Stimulated activated CD4-positive, alpha-beta T cell treated with anti-CD3 and anti-CD28 coated beads, Interleukin-2, amount 100 ng/mL, for 48 hours (primary cell): Measurements from ENCODE around the gene PLAU.
A peak's percentile ranks its signal among the peaks of the same experiment; 100 is the strongest.
"Not testable (repeated sequence)": the region's sequence is repeated elsewhere in the genome, so short reads cannot be mapped to it uniquely, and the experiment has no call there.

Experiments
- DNase-seq, 2 donors: peaks; one replicate each; pipeline ENCODE4 v3.0.0-alpha.2; 2020

The PLAU gene

DNA sequence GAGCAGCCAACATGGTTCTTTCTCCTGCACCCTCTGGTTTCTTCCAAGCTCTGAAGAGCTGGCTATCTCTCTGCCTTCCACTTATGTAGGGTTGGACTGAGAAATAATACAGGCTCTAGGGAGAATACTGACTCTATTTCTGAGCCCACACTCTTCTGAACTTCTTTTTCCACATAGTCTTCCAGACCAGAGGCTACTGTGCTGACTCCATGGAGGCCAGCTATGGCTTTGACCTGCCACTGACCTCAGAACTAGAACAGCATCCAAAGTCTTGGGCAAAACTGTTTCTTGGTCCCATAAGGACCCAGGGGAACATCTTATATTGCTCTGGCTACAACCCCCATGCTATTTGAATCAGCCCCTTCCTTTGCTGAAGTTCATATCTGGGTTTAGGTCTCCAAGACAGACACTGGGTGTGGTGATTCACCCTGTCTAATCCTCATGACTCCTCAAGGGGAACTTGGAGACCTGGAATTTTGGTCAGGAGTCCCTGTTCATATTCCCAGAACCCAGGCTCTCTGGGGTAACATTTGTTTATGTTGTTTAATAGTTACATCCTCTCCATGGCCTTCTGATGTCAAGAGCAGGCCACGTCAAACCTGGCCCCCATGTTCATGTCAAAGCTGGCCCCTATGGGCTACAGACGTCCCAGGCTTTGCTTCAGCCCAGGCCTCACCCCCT, 12.1 kb upstream of the PLAU start:
- no peak for DNase-seq

GRCh38 chr10:73899423-73899822, 11.5 kb upstream of the PLAU start:
- no peak for DNase-seq

DNA sequence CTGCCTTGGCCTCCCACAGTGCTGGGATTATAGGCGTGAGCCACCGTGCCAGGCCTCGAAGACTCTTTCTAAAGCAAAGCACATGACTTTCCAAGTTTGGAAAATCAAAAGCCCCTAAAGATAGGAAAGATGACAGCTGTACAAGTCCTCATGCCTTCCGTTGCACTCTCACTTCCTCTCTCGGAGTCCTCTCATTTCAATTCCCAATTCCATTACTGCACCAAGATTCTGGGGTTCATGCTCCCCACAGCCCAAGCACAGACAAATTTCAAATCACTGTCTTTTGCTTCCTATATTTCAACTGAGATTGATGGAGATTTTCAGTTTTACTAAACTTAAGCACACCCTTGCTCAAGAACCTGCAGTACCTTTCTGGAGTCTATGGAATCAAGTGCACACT, 10.9 kb upstream of the PLAU start:
- DNase-seq: no peak

DNA sequence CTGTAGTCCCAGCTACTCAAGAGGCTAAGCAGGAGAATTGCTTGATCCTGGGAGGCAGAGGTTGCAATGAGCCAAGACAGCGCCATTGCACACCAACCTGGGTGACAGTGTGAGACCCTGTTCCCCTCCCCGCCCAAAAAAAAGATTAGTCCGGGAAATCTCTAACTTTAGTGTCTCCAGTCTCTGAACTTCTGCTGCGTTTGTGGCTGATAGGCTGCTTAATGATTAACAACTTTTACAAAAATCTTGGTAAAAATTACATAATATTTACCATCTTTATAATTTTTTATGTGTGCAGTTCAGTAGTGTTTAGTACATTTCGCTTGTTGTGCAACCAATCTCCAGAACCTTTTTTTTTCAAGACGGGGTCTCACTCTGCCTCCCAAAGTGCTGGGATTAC, 9.7 kb upstream of the PLAU start:
- DNase-seq: no peak

GRCh38 chr10:73902351-73902750, 8.6 kb upstream of the PLAU start:
- DNase-seq: no peak

GRCh38 chr10:73905256-73906020, 5.5 kb upstream of the PLAU start:
- DNase-seq: no peak

- DNase-seq: no peak
These were observed 4.1 kb upstream of the PLAU start for GRCh38 chr10:73906524-73907447.

- DNase-seq: no peak
These were observed 3.0 kb upstream of the PLAU start for GRCh38 chr10:73907841-73908517.

GRCh38 chr10:73908853-73909539, 1.9 kb upstream of the PLAU start:
- peak in 1 of 2 donors; percentile 40 for DNase-seq

DNA sequence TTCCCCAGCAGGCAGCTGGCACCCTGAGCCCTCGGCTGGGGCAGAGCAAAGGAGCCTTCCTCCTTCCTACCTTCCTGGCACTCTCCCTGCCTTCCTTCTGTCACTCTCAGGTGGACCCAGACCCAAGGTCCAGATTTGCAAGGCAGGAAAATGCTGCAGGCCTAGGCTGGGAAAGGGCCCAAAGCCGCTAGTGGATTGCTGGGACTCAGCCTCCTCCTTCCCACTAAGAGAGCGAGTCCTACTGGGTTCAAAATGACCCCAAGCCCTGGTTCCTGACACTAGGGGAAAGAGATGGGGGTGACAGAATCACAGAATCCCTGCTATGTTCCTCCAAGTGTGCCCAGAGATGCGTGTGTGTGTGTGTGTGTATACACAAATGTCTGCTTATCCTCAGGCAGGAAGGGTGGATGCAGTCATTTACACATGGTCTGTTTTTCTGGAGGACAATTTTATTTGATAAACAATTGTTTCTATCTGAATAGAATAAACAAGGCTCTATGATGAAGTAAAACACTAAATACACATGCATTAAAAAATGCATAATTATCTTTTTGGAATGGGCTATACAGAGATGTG, 1.3 kb upstream of the PLAU start:
- no peak for DNase-seq

GRCh38 chr10:73910401-73910763, 550 bp upstream of the PLAU start:
- no peak for DNase-seq

GRCh38 chr10:73911553-73912004, 647 bp downstream of the PLAU start:
- no peak for DNase-seq

DNA sequence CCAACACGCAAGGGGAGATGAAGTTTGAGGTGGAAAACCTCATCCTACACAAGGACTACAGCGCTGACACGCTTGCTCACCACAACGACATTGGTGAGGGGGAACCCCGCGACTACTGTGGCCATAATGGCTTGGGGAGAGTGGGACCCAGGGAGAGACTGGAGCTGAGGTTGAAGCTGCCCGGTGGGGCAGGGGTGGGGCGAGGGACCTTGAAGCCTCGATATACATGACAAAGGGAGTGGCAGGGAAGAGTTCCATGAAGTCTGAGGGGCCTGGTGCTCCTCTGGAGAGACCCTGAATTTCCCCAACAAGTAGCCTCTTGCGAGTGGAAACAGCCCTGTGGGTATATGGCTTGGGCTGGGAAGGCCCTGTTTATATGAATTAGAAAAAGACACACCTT, 3.1 kb downstream of the PLAU start:
- no peak for DNase-seq

DNA sequence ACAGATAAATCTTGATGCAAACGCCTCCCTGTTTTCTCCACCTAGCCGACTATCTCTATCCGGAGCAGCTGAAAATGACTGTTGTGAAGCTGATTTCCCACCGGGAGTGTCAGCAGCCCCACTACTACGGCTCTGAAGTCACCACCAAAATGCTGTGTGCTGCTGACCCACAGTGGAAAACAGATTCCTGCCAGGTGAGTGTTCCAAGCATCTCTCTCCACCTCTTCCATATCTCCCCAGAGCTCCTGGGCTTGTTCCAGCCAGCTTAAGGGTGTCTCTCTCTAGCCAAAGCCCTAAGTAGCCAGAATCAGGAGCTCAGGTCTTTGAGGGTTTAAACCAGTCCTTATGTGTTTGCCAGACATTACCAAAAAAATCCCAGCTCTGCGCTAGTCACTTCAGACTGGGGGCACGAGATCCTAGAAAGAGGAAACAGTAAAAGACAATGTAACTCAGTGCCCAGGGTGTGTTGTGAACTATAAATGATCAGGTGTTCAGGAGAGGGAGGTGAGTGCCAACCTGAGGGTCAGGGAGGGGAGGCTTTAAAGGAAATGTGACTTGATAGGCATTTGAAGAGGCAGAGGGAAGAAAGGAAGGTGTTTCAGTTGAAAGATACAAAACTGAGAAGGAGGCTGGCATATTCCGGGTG, 4.4 kb downstream of the PLAU start:
- DNase-seq: no peak

DNA sequence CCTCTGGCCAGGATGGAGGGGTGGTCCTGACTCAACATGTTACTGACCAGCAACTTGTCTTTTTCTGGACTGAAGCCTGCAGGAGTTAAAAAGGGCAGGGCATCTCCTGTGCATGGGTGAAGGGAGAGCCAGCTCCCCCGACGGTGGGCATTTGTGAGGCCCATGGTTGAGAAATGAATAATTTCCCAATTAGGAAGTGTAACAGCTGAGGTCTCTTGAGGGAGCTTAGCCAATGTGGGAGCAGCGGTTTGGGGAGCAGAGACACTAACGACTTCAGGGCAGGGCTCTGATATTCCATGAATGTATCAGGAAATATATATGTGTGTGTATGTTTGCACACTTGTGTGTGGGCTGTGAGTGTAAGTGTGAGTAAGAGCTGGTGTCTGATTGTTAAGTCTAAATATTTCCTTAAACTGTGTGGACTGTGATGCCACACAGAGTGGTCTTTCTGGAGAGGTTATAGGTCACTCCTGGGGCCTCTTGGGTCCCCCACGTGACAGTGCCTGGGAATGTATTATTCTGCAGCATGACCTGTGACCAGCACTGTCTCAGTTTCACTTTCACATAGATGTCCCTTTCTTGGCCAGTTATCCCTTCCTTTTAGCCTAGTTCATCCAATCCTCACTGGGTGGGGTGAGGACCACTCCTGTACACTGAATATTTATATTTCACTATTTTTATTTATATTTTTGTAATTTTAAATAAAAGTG, 6.0 kb downstream of the PLAU start:
- no peak for DNase-seq

GRCh38 chr10:73917566-73918305, 6.8 kb downstream of the PLAU start:
- DNase-seq: no peak

DNA sequence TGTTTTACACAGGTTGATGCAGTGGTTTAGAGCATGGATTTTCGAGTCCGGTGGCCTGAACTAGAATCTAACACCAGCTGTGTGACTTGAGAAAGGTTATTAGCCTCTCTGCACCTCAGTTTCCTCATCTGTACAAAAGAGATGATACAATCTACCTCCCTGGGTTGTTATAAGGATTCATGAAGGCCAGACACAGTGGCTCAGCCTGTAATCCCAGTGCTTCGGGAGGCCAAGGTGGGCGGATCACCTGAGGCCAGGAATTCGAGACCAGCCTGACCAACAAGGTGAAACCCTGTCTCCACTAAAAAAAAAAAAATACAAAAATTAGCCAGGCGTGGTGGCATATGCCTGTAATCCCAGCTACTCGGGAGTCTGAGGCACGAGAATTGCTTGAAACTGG, 8.5 kb downstream of the PLAU start:
- not testable (repeated sequence) for DNase-seq

- DNase-seq: no peak
These were observed 9.2 kb downstream of the PLAU start for GRCh38 chr10:73920089-73920488.

GRCh38 chr10:73922007-73922863, 11.3 kb downstream of the PLAU start:
- DNase-seq: no peak
